ENCODE results near the gene HOXC5. TPM values are rescaled to one million over a fixed set of nuclear protein-coding genes. Genes with fewer than 3 reads are reported as not detected.

HOXC5 gene
- total RNA-seq, 1 donor from 2014 or later, result not detected

DNA sequence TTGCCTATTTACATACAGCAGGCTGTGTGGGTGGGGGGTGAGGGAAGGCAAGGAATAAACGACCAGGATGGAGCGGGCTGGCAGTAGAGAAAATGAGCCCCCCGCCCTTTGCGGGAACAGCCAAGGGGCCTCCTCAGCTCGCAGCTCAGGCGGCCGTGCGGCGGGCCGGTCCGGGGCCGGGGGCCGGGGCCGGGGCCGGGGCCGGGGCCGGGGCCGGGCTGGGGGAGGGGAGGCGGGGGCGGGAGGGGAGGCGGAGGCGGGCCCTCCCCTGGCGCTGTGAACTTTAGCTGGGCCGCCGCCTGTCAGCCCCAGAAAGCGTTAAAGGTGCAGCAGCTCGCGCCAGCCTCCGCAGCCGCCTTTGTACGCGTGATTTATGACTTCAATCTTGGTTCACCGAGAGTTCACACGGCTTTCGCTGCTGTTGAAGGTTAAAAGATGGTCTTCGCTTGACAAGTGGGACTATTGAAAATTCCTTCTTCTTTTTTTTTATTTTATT, 49.6 kb downstream of the HOXC5 start:
- no peak overlapping the region for H3K9ac ChIP-seq (ENCODE audit: low read length)
- H2AFZ ChIP-seq (ENCODE audit: low read depth, low read length), result no peak overlapping the region
- TF ChIP-seq, protein P1, sequence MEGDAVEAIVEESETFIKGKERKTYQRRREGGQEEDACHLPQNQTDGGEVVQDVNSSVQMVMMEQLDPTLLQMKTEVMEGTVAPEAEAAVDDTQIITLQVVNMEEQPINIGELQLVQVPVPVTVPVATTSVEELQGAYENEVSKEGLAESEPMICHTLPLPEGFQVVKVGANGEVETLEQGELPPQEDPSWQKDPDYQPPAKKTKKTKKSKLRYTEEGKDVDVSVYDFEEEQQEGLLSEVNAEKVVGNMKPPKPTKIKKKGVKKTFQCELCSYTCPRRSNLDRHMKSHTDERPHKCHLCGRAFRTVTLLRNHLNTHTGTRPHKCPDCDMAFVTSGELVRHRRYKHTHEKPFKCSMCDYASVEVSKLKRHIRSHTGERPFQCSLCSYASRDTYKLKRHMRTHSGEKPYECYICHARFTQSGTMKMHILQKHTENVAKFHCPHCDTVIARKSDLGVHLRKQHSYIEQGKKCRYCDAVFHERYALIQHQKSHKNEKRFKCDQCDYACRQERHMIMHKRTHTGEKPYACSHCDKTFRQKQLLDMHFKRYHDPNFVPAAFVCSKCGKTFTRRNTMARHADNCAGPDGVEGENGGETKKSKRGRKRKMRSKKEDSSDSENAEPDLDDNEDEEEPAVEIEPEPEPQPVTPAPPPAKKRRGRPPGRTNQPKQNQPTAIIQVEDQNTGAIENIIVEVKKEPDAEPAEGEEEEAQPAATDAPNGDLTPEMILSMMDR (IDR thresholded peaks at IDR 0.05; ENCODE audit: insufficient read depth, low read depth, low read length), result no peak
- TF ChIP-seq EZH2 (IDR thresholded peaks at IDR 0.05; ENCODE audit: insufficient read depth, low read length), result no peak
- Mint-ChIP-seq H3K4me3 (ENCODE audit: unreplicated experiment) (peak overlapping the region; percentile 50), H3K9me3 (ENCODE audit: unreplicated experiment) (peaks cover 3% of the 10 kb centered on the region), H3K27ac (ENCODE audit: unreplicated experiment) (no peak overlapping the region), H3K27me3 (ENCODE audit: low read depth, unreplicated experiment) (peaks cover 88% of the 10 kb centered on the region), H3K4me1 (ENCODE audit: low read depth, unreplicated experiment) (peaks cover 4% of the 10 kb centered on the region), H3K36me3 (ENCODE audit: low read depth, unreplicated experiment) (no peaks in the 10 kb centered on the region)
- H3K79me2 ChIP-seq (ENCODE audit: insufficient read depth, low read length), result no peaks in the 10 kb centered on the region
- H4K20me1 ChIP-seq (ENCODE audit: insufficient read depth, low read length), result no peaks in the 10 kb centered on the region
- H3K4me2 ChIP-seq (ENCODE audit: low read length), result no peak overlapping the region
- no peaks in the 10 kb centered on the region for H3K36me3 ChIP-seq (ENCODE audit: insufficient read depth, low read length)
- H3K4me3 ChIP-seq (ENCODE audit: insufficient read depth, low read depth, low read length), result no peak overlapping the region
- DNase-seq (ENCODE audit: low read depth) (no peak), FAIRE-seq (no peak)
- H3K27me3 ChIP-seq (ENCODE audit: insufficient read depth, low read length), result peaks cover 26% of the 10 kb centered on the region
- H3K4me1 ChIP-seq (ENCODE audit: insufficient read depth, low read length), result no peaks in the 10 kb centered on the region
- no peaks in the 10 kb centered on the region for H3K9me3 ChIP-seq (ENCODE audit: insufficient read depth, low read depth, low read length)
- H3K27ac ChIP-seq (ENCODE audit: low read depth, low read length), result no peak overlapping the region

Small RNAs within 50 kb of the gene (microRNA-seq; reads per million reads assigned to microRNA genes)
- gene MIR196A2 (52.3 reads per million, percentile 58 among the genes with 10 or more reads in this experiment), gene MIR615 (1,693 reads per million, percentile 85 among the genes with 10 or more reads in this experiment)

Other genes starting within 250 kb of the HOXC5 start
- gene HOXC13, start 94.2 kb upstream of the HOXC5 start, total RNA-seq, result not detected in 2 replicates
- not detected in 2 replicates for gene HOXC12, start 78.1 kb upstream of the HOXC5 start, total RNA-seq
- not detected in 2 replicates for gene HOXC11, start 59.9 kb upstream of the HOXC5 start, total RNA-seq
- gene HOTAIR, start 58.1 kb upstream of the HOXC5 start, total RNA-seq, result not detected in 2 replicates
- gene HOXC10, start 47.9 kb upstream of the HOXC5 start, total RNA-seq, result not detected in 2 replicates
- not detected in 2 replicates for gene HOXC9, start 32.9 kb upstream of the HOXC5 start, total RNA-seq
- gene HOXC8, start 24.1 kb upstream of the HOXC5 start, total RNA-seq, result not detected in 2 replicates
- gene HOXC6, start 4.6 kb upstream of the HOXC5 start, total RNA-seq, result not detected in 2 replicates
- gene HOXC4, start 20.8 kb downstream of the HOXC5 start, total RNA-seq, result not detected in 2 replicates
- gene SMUG1, start 155.9 kb downstream of the HOXC5 start, total RNA-seq, result 22.4 and 23.8 TPM in 2 replicates
- gene CBX5, start 247.1 kb downstream of the HOXC5 start, total RNA-seq, result 99.9 and 111 TPM in 2 replicates
- gene HNRNPA1, start 247.7 kb downstream of the HOXC5 start, total RNA-seq, result 484 and 612 TPM in 2 replicates